ENCODE results near the gene PRAMEF33. TPM values are rescaled to one million over a fixed set of nuclear protein-coding genes. Genes with fewer than 3 reads are reported as not detected.
"Not testable (repeated sequence)": the region's sequence is repeated elsewhere in the genome, so short reads cannot be mapped to it uniquely, and the experiment has no call there.

The PRAMEF33 gene, protein sequence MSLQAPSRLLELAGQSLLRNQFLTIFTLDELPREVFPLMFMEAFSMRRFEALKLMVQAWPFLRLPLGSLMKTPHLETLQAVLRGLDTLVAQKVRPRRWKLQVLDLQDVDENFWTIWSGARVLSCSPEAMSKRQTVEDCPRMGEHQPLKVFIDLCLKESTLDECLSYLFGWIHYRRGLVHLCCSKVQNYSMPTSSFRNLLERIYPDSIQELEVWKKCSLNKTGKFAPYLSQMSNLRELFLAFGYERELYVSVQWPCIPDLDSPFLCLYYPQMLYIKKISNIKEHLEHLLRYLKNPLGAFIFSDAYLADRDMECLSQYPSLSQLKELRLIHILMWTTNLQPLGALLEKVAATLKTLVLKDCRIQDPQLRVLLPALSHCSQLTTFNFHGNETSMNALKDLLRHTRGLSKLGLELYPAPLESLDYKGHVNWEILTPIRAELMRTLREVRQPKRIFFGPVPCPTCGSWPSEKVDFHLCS
- total RNA-seq (not detected), polyA plus RNA-seq (not detected)
- long read RNA-seq, donor 1, result 0 reads
- long read RNA-seq, donor 2, result 0 reads
- long read RNA-seq, donor 3, result 0 reads
- long read RNA-seq, donor 4, result 0 reads
- long read RNA-seq, donor 5, result 0 reads

- not testable (repeated sequence) for H3K27me3 ChIP-seq (ENCODE audit: control insufficient read depth in 3 of 3, insufficient read depth in 3 of 3, low read length in 2 of 3); H3K36me3 ChIP-seq (ENCODE audit: control insufficient read depth in 4 of 4, insufficient read depth in 4 of 4, low read length in 4 of 4); H3K4me3 ChIP-seq; H3K4me1 ChIP-seq (ENCODE audit: control insufficient read depth in 5 of 5, insufficient read depth in 5 of 5, low read length in 5 of 5); DNase-seq; H3K9ac ChIP-seq (ENCODE audit: insufficient read depth in 1 of 2, low read length in 2 of 2); H3K9me3 ChIP-seq (ENCODE audit: control insufficient read depth in 4 of 4, insufficient read depth in 3 of 4, low read length in 3 of 4); ATAC-seq (ENCODE audit: insufficient read depth, low FRiP score); H3K27ac ChIP-seq (ENCODE audit: low read depth in 1 of 2, low read length in 1 of 2)
- no CpG with 5 or more reads among the region's 1 CpG for WGBS, 2 donors
Observed at GRCh38 chr1:13303239-13303638, at the start of gene PRAMEF33. Gene PRAMEF33 (plus strand): TSS chr1:13303539. CDS start chr1:13305955, 2,416 bp downstream.

DNA sequence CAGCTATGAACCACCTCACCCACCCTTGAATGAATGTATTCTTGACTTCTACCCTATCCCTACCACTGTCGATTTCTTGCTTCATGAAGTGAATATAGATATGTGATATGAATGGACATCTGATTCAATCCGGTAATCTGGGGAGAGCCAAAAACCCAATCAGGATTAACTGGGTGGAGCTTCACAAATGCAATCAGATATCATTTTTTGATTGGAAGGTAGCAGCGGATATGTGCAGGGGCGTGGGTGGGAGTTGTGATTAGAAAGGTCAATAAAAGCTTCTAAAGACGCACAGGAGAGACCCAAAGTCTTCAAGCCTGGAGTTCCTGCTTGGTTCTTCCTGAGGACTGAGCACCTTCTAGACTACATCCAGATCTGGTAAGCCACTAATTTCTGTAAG, 49.4 kb upstream of the PRAMEF33 start, which contains the start of gene PRAMEF5:
Gene PRAMEF5 (plus strand): TSS at position 301 of the 400 bp plus-strand sequence. CDS start 5,071 bp downstream, outside the sequence.
- not testable (repeated sequence) for H3K4me3 ChIP-seq; DNase-seq; H3K9me3 ChIP-seq (ENCODE audit: control insufficient read depth in 4 of 4, insufficient read depth in 3 of 4, low read length in 3 of 4); H3K27me3 ChIP-seq (ENCODE audit: control insufficient read depth in 3 of 3, insufficient read depth in 3 of 3, low read length in 2 of 3); H3K27ac ChIP-seq (ENCODE audit: low read depth in 1 of 2, low read length in 1 of 2); H3K4me1 ChIP-seq (ENCODE audit: control insufficient read depth in 5 of 5, insufficient read depth in 5 of 5, low read length in 5 of 5); H3K9ac ChIP-seq (ENCODE audit: insufficient read depth in 1 of 2, low read length in 2 of 2); ATAC-seq (ENCODE audit: insufficient read depth, low FRiP score); H3K36me3 ChIP-seq (ENCODE audit: control insufficient read depth in 4 of 4, insufficient read depth in 4 of 4, low read length in 4 of 4)
- 94 to 100% methylated on average over 1 to 2 of the region's 5 CpGs for WGBS, 2 donors

- H3K27me3 ChIP-seq (ENCODE audit: control insufficient read depth in 3 of 3, insufficient read depth in 3 of 3, low read length in 2 of 3); ATAC-seq (ENCODE audit: insufficient read depth, low FRiP score); H3K36me3 ChIP-seq (ENCODE audit: control insufficient read depth in 4 of 4, insufficient read depth in 4 of 4, low read length in 4 of 4); DNase-seq; H3K9ac ChIP-seq (ENCODE audit: insufficient read depth in 1 of 2, low read length in 2 of 2); H3K9me3 ChIP-seq (ENCODE audit: control insufficient read depth in 4 of 4, insufficient read depth in 3 of 4, low read length in 3 of 4); H3K27ac ChIP-seq (ENCODE audit: low read depth in 1 of 2, low read length in 1 of 2); H3K4me1 ChIP-seq (ENCODE audit: control insufficient read depth in 5 of 5, insufficient read depth in 5 of 5, low read length in 5 of 5); H3K4me3 ChIP-seq: not testable (repeated sequence)
- 38 to 64% methylated on average over 2 of the region's 3 CpGs for WGBS, 2 donors
Observed at GRCh38 chr1:13265124-13265523, 38.2 kb upstream of the PRAMEF33 start.

GRCh38 chr1:13277016-13277415, 26.3 kb upstream of the PRAMEF33 start:
- H3K9me3 ChIP-seq (ENCODE audit: control insufficient read depth in 4 of 4, insufficient read depth in 3 of 4, low read length in 3 of 4); H3K27me3 ChIP-seq (ENCODE audit: control insufficient read depth in 3 of 3, insufficient read depth in 3 of 3, low read length in 2 of 3); H3K36me3 ChIP-seq (ENCODE audit: control insufficient read depth in 4 of 4, insufficient read depth in 4 of 4, low read length in 4 of 4); H3K4me1 ChIP-seq (ENCODE audit: control insufficient read depth in 5 of 5, insufficient read depth in 5 of 5, low read length in 5 of 5); ATAC-seq (ENCODE audit: insufficient read depth, low FRiP score); H3K9ac ChIP-seq (ENCODE audit: insufficient read depth in 1 of 2, low read length in 2 of 2); H3K27ac ChIP-seq (ENCODE audit: low read depth in 1 of 2, low read length in 1 of 2); DNase-seq; H3K4me3 ChIP-seq: not testable (repeated sequence)
- WGBS, 2 donors, result 30 to 50% methylated on average over 3 to 5 of the region's 6 CpGs

- ATAC-seq (ENCODE audit: insufficient read depth, low FRiP score); H3K36me3 ChIP-seq (ENCODE audit: control insufficient read depth in 4 of 4, insufficient read depth in 4 of 4, low read length in 4 of 4); H3K27me3 ChIP-seq (ENCODE audit: control insufficient read depth in 3 of 3, insufficient read depth in 3 of 3, low read length in 2 of 3); H3K9me3 ChIP-seq (ENCODE audit: control insufficient read depth in 4 of 4, insufficient read depth in 3 of 4, low read length in 3 of 4); H3K27ac ChIP-seq (ENCODE audit: low read depth in 1 of 2, low read length in 1 of 2); H3K4me3 ChIP-seq; H3K4me1 ChIP-seq (ENCODE audit: control insufficient read depth in 5 of 5, insufficient read depth in 5 of 5, low read length in 5 of 5); H3K9ac ChIP-seq (ENCODE audit: insufficient read depth in 1 of 2, low read length in 2 of 2); DNase-seq: not testable (repeated sequence)
- 80 to 82% methylated on average over 3 of the region's 3 CpGs for WGBS, 2 donors
Observed at GRCh38 chr1:13279617-13280016, 23.7 kb upstream of the PRAMEF33 start.

GRCh38 chr1:13285037-13285436, 18.3 kb upstream of the PRAMEF33 start, which contains the start of gene PRAMEF8:
Gene PRAMEF8 (minus strand): TSS chr1:13285137. CDS start chr1:13284091, 1,046 bp downstream.
- H3K4me3 ChIP-seq; ATAC-seq (ENCODE audit: insufficient read depth, low FRiP score); H3K36me3 ChIP-seq (ENCODE audit: control insufficient read depth in 4 of 4, insufficient read depth in 4 of 4, low read length in 4 of 4); H3K27me3 ChIP-seq (ENCODE audit: control insufficient read depth in 3 of 3, insufficient read depth in 3 of 3, low read length in 2 of 3); H3K27ac ChIP-seq (ENCODE audit: low read depth in 1 of 2, low read length in 1 of 2); DNase-seq; H3K9ac ChIP-seq (ENCODE audit: insufficient read depth in 1 of 2, low read length in 2 of 2); H3K9me3 ChIP-seq (ENCODE audit: control insufficient read depth in 4 of 4, insufficient read depth in 3 of 4, low read length in 3 of 4); H3K4me1 ChIP-seq (ENCODE audit: control insufficient read depth in 5 of 5, insufficient read depth in 5 of 5, low read length in 5 of 5): not testable (repeated sequence)
- WGBS, 2 donors, result no CpG with 5 or more reads among the region's 1 CpG

- DNase-seq; ATAC-seq (ENCODE audit: insufficient read depth, low FRiP score); H3K9me3 ChIP-seq (ENCODE audit: control insufficient read depth in 4 of 4, insufficient read depth in 3 of 4, low read length in 3 of 4); H3K4me3 ChIP-seq; H3K36me3 ChIP-seq (ENCODE audit: control insufficient read depth in 4 of 4, insufficient read depth in 4 of 4, low read length in 4 of 4); H3K27me3 ChIP-seq (ENCODE audit: control insufficient read depth in 3 of 3, insufficient read depth in 3 of 3, low read length in 2 of 3); H3K9ac ChIP-seq (ENCODE audit: insufficient read depth in 1 of 2, low read length in 2 of 2); H3K4me1 ChIP-seq (ENCODE audit: control insufficient read depth in 5 of 5, insufficient read depth in 5 of 5, low read length in 5 of 5); H3K27ac ChIP-seq (ENCODE audit: low read depth in 1 of 2, low read length in 1 of 2): not testable (repeated sequence)
- 63 to 79% methylated on average over 2 of the region's 3 CpGs for WGBS, 2 donors
Observed at GRCh38 chr1:13289030-13289429, 14.3 kb upstream of the PRAMEF33 start.
